Measurements from ENCODE around the gene GALNTL6. TPM values are rescaled to one million over a fixed set of nuclear protein-coding genes. Genes with fewer than 3 reads are reported as not detected.
A peak's percentile ranks its signal among the peaks of the same experiment; 100 is the strongest.

Gene GALNTL6
- total and polyA plus RNA-seq, 2 donors (not counting 1 experiment from before 2014, with no cell fraction given), result not detected

DNA sequence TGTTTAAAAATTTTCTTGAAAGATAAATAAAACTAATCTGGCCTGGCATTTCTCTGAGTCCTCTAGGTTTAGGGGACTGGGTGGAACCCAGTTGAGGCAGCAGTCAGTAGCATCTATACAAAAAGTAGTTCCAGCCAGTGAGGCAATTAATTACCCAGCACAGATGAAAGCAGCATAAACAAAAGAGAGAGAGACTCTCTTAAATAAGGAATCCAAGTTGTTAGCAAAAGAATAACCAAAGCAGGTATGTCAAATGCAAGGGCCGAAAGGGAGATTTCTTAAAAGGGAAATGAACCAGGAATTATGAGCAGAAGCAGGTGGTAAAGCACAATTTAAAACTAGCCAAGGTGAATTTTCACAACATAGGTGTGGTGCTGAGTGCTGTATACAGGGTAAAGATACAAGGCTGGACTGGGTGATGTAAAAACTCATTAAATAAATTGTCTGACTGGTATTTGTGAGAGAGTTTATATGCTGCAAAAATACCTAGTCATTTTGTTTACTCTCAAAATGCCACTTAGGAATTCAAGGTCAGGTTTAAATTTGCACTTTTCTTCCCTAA is 1260.8 kb downstream of the GALNTL6 start:
- Histone ChIP-seq H3K27ac (ENCODE audit: insufficient read depth, low read length) (no peak overlapping the region), H3K9ac (ENCODE audit: insufficient read depth, low read length) (no peak overlapping the region), H3K4me1 (ENCODE audit: control insufficient read depth, extremely low read depth, insufficient read depth, low read length) (no peaks in the 10 kb centered on the region), H3K9me3 (ENCODE audit: control insufficient read depth, insufficient read depth, low read depth, low read length) (no peaks in the 10 kb centered on the region), H3K36me3 (ENCODE audit: control insufficient read depth, insufficient read depth, low read length) (no peaks in the 10 kb centered on the region), H3K27me3 (ENCODE audit: control insufficient read depth, insufficient read depth, low read length) (no peaks in the 10 kb centered on the region), H3K4me3 (replicated peaks in 1 of 4; ENCODE audit: control extremely low read depth in 1 of 4, insufficient read depth in 1 of 4, low read depth in 3 of 4, low read length in 4 of 4) (no peak overlapping the region), H2AFZ (ENCODE audit: low read length) (no peak overlapping the region), H3K4me2 (ENCODE audit: extremely low read depth, insufficient read depth, low read length) (no peak overlapping the region), H3K79me2 (ENCODE audit: control insufficient read depth, insufficient read depth, low read length) (no peaks in the 10 kb centered on the region), H4K20me1 (ENCODE audit: control insufficient read depth, extremely low read depth, insufficient read depth, low read length) (no peaks in the 10 kb centered on the region)
- no peak for DNase-seq (ENCODE audit: low read depth in 2 of 2)
- TF ChIP-seq EZH2 (IDR thresholded peaks at IDR 0.05; ENCODE audit: low read length, missing control alignments) (no peak), CTCF (conservative IDR thresholded peaks at IDR 0.05 in 1 of 2, IDR thresholded peaks at IDR 0.05 in 1 of 2; ENCODE audit: low read depth in 1 of 2, low read length in 2 of 2) (no peak)

GRCh38 chr4:173074501-173074946 is 1261.3 kb downstream of the GALNTL6 start:
- H3K9me3 ChIP-seq (ENCODE audit: control insufficient read depth, insufficient read depth, low read depth, low read length), result no peaks in the 10 kb centered on the region
- H3K4me1 ChIP-seq (ENCODE audit: control insufficient read depth, extremely low read depth, insufficient read depth, low read length), result no peaks in the 10 kb centered on the region
- DNase-seq (ENCODE audit: low read depth in 2 of 2), result peak; percentile 89 to 97
- no peaks in the 10 kb centered on the region for H3K79me2 ChIP-seq (ENCODE audit: control insufficient read depth, insufficient read depth, low read length)
- H3K36me3 ChIP-seq (ENCODE audit: control insufficient read depth, insufficient read depth, low read length), result no peaks in the 10 kb centered on the region
- H3K4me2 ChIP-seq (ENCODE audit: extremely low read depth, insufficient read depth, low read length), result no peak overlapping the region
- H3K4me3 ChIP-seq (replicated peaks in 1 of 4; ENCODE audit: control extremely low read depth in 1 of 4, insufficient read depth in 1 of 4, low read depth in 3 of 4, low read length in 4 of 4), result no peak overlapping the region
- no peaks in the 10 kb centered on the region for H3K27me3 ChIP-seq (ENCODE audit: control insufficient read depth, insufficient read depth, low read length)
- H3K9ac ChIP-seq (ENCODE audit: insufficient read depth, low read length), result no peak overlapping the region
- no peaks in the 10 kb centered on the region for H4K20me1 ChIP-seq (ENCODE audit: control insufficient read depth, extremely low read depth, insufficient read depth, low read length)
- no peak overlapping the region for H3K27ac ChIP-seq (ENCODE audit: insufficient read depth, low read length)
- no peak overlapping the region for H2AFZ ChIP-seq (ENCODE audit: low read length)
- no peak for TF ChIP-seq EZH2 (IDR thresholded peaks at IDR 0.05; ENCODE audit: low read length, missing control alignments)

- no peak for TF ChIP-seq EZH2 (IDR thresholded peaks at IDR 0.05; ENCODE audit: low read length, missing control alignments)
- no peak for TF ChIP-seq CTCF (conservative IDR thresholded peaks at IDR 0.05 in 1 of 2, IDR thresholded peaks at IDR 0.05 in 1 of 2; ENCODE audit: low read depth in 1 of 2, low read length in 2 of 2)
These were observed 1263.9 kb downstream of the GALNTL6 start for GRCh38 chr4:173076903-173077634.

More at GRCh38 chr4:173076903-173077634, 1263.9 kb downstream of the GALNTL6 start:
- Histone ChIP-seq H3K36me3 (ENCODE audit: control insufficient read depth, insufficient read depth, low read length) (no peaks in the 10 kb centered on the region), H3K4me1 (ENCODE audit: control insufficient read depth, extremely low read depth, insufficient read depth, low read length) (no peaks in the 10 kb centered on the region), H3K79me2 (ENCODE audit: control insufficient read depth, insufficient read depth, low read length) (no peaks in the 10 kb centered on the region), H3K27me3 (ENCODE audit: control insufficient read depth, insufficient read depth, low read length) (no peaks in the 10 kb centered on the region), H2AFZ (ENCODE audit: low read length) (no peak overlapping the region), H3K9me3 (ENCODE audit: control insufficient read depth, insufficient read depth, low read depth, low read length) (no peaks in the 10 kb centered on the region), H4K20me1 (ENCODE audit: control insufficient read depth, extremely low read depth, insufficient read depth, low read length) (no peaks in the 10 kb centered on the region), H3K4me2 (ENCODE audit: extremely low read depth, insufficient read depth, low read length) (no peak overlapping the region), H3K4me3 (replicated peaks in 1 of 4; ENCODE audit: control extremely low read depth in 1 of 4, insufficient read depth in 1 of 4, low read depth in 3 of 4, low read length in 4 of 4) (no peak overlapping the region), H3K27ac (ENCODE audit: insufficient read depth, low read length) (no peak overlapping the region), H3K9ac (ENCODE audit: insufficient read depth, low read length) (no peak overlapping the region)
- peak; percentile 36 to 82 for DNase-seq (ENCODE audit: low read depth in 2 of 2)
